Esophagus squamous epithelium (tissue), 4 donors: ENCODE measurements around the gene C2orf78.

Source experiments
- CTCF ChIP-seq, 6 experiments: fragments of 450-650 bp in 4 of 6; fragments of 200-600 bp in 2 of 6; sonication (generic) in 2 of 6; IDR thresholded peaks; one replicate each; pipeline ENCODE4 v1.5.1; 2016 to 2019; ENCODE audit warnings: antibody characterized with exemption in 6 of 6, mild to moderate bottlenecking in 4 of 6, moderate library complexity in 4 of 6
- POLR2A ChIP-seq, 4 donors: fragments of 450-650 bp; IDR thresholded peaks; one replicate each; pipeline ENCODE4 v1.6.1; 2017; ENCODE audit warnings: antibody characterized with exemption in 4 of 4, mild to moderate bottlenecking in 4 of 4, moderate library complexity in 3 of 4

GRCh38 chr2:73739101-73739500 lies 44.9 kb upstream of the C2orf78 start:
- TF ChIP-seq POLR2A (IDR thresholded peaks at IDR 0.05) (no peak), CTCF (IDR thresholded peaks at IDR 0.05) (no peak)
